Panc1 (cell line): ENCODE results near the gene MIOS.

Source experiments
- POLR2AphosphoS5 ChIP-seq: IDR thresholded peaks from 2 replicates; pipeline ENCODE4 v1.6.1; 2012; ENCODE audit warnings: mild to moderate bottlenecking, low read depth, low read length, moderate library complexity
- SIN3A ChIP-seq: IDR thresholded peaks from 2 replicates; pipeline ENCODE4 v1.6.1; 2012; ENCODE audit warnings: low read depth, mild to moderate bottlenecking, low read length, moderate library complexity, borderline replicate concordance; ENCODE audit not compliant: insufficient read depth
- TCF7L2 ChIP-seq: IDR thresholded peaks from 2 replicates; pipeline ENCODE4 v1.6.1; 2011; ENCODE audit warnings: mild to moderate bottlenecking, low read depth, low read length, inconsistent platforms
- TF ChIP-seq, protein P1 (sequence below): fragments of 450-650 bp; IDR thresholded peaks from 2 replicates; pipeline ENCODE4 v1.5.1; 2017; ENCODE audit warnings: mild to moderate bottlenecking
- TF ChIP-seq, protein P2 (sequence below), 2 experiments: IDR thresholded peaks; 2 replicates each; pipeline ENCODE4 v1.6.1; 2011 to 2012; ENCODE audit warnings: low read depth in 2 of 2, control low read depth in 1 of 2, low read length in 1 of 2, mild to moderate bottlenecking in 1 of 2, moderate library complexity in 1 of 2; ENCODE audit not compliant: insufficient read depth in 1 of 2

DNA sequence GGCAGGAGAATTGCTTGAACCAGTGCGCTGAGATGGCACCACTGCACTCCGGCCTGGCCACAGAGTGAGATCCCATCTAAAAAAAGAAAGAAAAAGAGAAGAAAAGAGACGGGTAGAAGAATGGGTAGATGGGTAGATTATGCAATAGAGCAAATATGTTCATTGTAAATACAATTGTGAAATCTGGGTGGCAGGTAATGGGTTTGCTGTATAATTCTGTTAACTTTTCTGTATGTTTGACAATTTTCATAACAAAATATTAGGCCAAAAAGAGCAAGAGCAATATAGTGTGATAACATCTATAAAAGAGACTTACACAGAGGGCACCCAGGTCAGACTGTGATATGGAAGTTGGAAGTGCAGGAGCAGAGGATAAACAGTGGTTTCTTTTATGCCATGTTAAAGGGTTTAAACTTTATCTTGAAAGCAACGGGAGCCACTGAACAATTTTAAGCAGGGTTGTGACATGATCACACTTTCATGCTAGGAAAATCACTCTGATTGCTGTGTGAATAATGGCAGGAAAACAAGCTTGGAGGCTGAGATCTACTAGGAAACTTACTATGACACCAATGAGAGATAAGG, 24.3 kb upstream of the MIOS start:
- TF ChIP-seq, protein P1, sequence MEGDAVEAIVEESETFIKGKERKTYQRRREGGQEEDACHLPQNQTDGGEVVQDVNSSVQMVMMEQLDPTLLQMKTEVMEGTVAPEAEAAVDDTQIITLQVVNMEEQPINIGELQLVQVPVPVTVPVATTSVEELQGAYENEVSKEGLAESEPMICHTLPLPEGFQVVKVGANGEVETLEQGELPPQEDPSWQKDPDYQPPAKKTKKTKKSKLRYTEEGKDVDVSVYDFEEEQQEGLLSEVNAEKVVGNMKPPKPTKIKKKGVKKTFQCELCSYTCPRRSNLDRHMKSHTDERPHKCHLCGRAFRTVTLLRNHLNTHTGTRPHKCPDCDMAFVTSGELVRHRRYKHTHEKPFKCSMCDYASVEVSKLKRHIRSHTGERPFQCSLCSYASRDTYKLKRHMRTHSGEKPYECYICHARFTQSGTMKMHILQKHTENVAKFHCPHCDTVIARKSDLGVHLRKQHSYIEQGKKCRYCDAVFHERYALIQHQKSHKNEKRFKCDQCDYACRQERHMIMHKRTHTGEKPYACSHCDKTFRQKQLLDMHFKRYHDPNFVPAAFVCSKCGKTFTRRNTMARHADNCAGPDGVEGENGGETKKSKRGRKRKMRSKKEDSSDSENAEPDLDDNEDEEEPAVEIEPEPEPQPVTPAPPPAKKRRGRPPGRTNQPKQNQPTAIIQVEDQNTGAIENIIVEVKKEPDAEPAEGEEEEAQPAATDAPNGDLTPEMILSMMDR: no peak
- no peak for TF ChIP-seq SIN3A
- TF ChIP-seq, protein P2, sequence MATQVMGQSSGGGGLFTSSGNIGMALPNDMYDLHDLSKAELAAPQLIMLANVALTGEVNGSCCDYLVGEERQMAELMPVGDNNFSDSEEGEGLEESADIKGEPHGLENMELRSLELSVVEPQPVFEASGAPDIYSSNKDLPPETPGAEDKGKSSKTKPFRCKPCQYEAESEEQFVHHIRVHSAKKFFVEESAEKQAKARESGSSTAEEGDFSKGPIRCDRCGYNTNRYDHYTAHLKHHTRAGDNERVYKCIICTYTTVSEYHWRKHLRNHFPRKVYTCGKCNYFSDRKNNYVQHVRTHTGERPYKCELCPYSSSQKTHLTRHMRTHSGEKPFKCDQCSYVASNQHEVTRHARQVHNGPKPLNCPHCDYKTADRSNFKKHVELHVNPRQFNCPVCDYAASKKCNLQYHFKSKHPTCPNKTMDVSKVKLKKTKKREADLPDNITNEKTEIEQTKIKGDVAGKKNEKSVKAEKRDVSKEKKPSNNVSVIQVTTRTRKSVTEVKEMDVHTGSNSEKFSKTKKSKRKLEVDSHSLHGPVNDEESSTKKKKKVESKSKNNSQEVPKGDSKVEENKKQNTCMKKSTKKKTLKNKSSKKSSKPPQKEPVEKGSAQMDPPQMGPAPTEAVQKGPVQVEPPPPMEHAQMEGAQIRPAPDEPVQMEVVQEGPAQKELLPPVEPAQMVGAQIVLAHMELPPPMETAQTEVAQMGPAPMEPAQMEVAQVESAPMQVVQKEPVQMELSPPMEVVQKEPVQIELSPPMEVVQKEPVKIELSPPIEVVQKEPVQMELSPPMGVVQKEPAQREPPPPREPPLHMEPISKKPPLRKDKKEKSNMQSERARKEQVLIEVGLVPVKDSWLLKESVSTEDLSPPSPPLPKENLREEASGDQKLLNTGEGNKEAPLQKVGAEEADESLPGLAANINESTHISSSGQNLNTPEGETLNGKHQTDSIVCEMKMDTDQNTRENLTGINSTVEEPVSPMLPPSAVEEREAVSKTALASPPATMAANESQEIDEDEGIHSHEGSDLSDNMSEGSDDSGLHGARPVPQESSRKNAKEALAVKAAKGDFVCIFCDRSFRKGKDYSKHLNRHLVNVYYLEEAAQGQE (IDR thresholded peaks at IDR 0.05; ENCODE audit: insufficient read depth in 1 of 2, low read depth in 2 of 2, low read length in 1 of 2): no peak
- TF ChIP-seq POLR2AphosphoS5: no peak
- TF ChIP-seq TCF7L2: no peak
